Activated naive CD4-positive, alpha-beta T cell treated with Interleukin-2 at 50 U/mL for 16 hours (primary cell): ENCODE data around the gene MAPK8IP2.
"Not testable (repeated sequence)": the region's sequence is repeated elsewhere in the genome, so short reads cannot be mapped to it uniquely, and the experiment has no call there.

Experiments used
- DNase-seq: peaks from one replicate; pipeline ENCODE4 v3.0.0-alpha.2; 2020

MAPK8IP2 gene

DNA sequence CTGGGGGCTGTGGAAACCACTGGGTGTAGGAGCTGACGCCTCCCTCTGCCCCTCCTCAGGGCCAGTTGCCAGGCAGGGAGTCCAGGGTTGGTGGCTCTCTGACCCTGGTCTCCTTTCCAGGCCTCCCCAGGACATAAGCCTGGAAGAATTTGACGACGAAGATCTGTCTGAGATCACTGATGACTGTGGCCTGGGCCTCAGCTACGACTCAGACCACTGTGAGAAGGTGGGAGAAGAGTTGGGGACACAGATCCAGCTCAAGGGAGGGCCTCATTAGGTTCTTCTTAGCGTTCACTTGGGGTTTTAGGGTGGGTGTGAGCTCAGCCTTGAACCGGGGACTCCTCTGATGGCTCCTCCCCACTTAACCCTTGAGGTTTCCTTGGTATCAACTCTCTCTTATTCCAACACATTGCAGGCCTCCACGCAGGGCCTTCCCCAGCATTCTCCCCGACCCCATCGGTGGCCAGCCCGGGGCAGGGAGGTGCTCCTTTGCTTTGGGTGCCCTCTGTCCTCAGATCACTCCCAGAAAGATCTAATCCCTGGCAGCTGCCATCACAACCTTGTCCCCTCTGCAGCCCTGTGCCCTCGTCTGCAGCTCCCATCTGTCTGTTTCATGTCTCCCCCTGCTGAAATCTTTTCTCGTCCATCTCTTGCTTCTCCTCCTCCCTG lies 1.2 kb downstream of the MAPK8IP2 start:
- DNase-seq = no peak

DNA sequence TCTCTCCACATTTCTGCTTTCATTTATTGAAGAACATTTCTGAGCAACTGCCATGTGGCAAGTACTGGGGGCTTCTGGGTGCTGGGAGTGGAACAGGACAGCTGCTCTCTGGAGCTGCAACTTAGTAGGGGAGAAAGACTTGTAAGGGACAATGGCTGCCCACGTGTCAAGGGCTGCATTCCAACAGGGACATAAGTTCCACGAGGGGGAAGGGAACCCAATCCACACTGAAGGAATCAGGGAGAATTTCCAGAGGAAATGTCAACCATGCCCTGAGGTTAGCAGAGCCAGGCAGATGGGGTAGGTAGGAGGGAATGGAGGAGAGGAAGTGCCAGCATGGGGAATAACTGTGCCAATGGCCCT lies 1.7 kb downstream of the MAPK8IP2 start:
- DNase-seq = no peak

GRCh38 chr22:50603511-50604255 lies 3.1 kb downstream of the MAPK8IP2 start:
- DNase-seq = no peak

DNA sequence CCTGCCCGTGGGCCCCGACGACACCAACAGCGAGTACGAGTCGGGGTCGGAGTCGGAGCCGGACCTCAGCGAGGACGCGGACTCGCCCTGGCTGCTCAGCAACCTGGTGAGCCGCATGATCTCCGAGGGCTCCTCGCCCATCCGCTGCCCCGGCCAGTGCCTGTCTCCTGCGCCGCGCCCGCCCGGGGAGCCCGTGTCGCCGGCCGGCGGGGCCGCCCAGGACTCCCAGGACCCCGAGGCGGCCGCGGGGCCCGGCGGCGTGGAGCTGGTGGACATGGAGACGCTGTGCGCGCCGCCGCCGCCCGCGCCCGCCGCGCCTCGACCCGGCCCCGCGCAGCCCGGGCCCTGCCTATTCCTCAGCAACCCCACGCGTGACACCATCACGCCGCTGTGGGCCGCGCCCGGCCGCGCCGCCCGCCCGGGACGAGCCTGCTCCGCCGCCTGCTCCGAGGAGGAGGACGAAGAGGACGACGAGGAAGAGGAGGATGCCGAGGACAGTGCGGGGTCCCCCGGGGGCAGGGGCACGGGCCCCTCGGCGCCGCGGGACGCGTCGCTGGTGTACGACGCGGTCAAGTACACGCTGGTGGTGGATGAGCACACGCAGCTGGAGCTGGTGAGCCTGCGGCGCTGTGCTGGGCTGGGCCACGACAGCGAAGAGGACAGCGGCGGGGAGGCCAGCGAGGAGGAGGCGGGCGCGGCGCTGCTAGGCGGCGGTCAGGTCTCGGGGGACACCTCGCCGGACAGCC lies 3.8 kb downstream of the MAPK8IP2 start:
- no peak for DNase-seq

DNA sequence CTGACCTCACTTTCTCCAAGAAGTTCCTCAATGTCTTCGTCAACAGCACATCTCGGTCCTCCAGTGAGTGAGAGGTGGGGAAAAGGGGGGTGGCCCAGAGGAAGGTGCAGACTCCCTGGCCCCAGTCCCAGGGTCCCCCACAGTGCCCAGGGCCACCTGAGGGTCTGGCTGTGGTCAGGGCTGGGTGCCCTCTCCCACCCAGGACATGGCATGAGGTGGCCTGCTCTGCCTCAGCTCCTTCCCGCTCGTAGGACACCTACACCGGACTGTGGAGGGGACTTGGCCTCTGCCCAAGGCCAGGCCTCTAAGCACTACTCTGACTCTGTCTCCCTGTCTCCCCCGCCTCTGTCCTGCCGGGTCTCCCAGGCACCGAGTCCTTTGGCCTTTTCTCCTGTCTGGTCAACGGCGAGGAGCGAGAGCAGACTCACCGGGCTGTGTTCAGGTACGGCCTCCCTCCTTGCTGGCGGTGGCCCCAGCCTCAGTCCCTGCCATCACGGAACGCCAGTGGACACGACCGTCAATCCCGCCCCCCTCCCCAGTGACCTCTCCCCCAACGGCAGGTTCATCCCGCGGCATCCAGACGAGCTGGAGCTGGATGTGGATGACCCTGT lies 4.5 kb downstream of the MAPK8IP2 start:
- DNase-seq = no peak

- DNase-seq = no peak
Observed at GRCh38 chr22:50605613-50606074, 5.1 kb downstream of the MAPK8IP2 start.

DNA sequence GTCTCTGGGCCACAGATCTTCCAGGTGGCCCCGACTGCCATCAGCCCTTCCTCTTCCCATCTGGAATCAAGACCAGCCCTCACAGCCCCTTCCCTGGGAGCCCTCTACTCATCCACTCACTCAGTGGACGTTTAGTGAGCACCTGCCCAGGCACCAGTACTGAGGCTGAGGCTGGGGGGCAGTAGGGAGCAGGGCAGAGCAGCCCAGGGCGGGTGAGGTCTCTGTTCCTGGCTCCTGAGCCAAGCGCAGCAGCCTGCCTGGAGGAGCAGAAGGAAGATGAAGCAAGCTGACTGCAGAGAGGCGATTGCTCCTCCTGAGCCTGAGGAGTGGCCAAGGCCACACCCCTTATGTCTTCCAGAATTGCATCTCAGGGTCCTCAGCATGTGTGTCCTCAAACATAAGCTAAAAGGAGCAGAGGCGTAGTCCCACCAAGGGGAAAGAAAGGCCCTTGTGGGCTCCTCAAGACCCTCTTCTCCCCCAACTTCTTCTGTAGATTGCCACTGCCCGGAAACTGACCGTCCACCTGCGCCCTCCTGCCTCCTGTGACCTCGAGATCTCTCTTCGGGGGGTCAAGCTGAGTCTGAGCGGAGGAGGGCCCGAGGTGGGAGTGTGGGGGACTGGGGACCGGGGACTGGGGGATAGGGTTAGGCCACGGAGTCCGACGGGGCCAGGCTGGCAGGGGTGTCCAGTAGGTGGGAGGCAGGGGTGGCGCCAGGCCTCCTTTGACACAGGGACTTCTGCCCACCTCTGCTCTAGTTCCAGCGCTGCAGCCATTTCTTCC lies 5.8 kb downstream of the MAPK8IP2 start:
- DNase-seq = no peak

DNA sequence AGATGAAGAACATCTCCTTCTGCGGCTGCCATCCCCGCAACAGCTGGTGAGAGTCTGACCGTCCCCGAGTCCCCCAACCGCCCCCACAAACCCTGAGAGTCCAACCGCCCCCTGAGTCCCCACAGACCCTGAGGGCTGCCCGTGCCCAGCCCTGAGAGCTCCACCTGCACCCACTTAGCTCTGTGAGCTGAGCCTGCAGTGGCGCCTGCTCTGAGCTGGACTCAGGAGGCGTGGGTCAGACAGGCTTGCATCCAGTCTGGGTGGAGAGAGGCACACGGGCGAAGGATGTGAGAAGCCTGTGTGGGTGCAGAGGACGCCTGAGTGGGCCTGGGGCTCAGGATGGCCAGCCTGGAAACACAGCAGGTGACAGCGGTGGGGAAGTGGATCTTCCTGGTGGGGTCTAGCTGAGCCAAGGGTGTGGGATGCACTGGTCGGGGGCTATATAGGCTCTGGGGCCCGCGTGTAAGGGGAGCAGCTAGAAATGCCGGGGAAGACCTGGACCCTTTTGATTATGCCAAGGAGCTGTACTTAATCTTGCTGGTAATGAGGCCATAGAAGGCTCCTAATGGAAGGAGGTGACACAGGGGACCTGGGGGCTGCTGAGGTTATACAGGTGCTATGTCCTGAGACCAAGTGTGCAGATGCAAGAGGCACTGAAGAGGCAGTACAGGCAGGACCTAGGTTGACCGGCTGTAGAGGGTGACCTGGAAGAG lies 6.5 kb downstream of the MAPK8IP2 start:
- no peak for DNase-seq

- no peak for DNase-seq
Observed at GRCh38 chr22:50607659-50608020, 7.0 kb downstream of the MAPK8IP2 start.

- not testable (repeated sequence) for DNase-seq
Observed at GRCh38 chr22:50608058-50608840, 7.7 kb downstream of the MAPK8IP2 start.

DNA sequence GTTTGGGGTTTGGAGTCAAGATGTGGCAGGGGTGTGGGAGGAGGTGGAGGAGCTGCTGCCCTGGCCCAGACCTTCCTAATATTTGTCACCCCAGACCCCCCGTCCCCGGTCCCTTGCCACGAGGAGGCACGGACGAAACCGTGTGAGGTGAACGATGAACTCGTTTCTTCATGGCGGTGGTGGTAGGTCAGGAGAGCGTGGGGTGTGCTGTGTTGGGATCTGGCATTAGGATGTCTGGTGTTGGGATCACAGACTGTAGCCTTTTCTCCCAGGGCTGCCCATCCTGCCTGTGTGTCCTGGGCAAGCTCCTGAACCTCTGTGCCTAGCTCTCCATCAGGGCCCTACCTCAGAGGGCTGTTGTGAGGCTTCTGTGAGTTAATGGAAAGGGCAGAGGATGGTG lies 8.4 kb downstream of the MAPK8IP2 start:
- no peak for DNase-seq

DNA sequence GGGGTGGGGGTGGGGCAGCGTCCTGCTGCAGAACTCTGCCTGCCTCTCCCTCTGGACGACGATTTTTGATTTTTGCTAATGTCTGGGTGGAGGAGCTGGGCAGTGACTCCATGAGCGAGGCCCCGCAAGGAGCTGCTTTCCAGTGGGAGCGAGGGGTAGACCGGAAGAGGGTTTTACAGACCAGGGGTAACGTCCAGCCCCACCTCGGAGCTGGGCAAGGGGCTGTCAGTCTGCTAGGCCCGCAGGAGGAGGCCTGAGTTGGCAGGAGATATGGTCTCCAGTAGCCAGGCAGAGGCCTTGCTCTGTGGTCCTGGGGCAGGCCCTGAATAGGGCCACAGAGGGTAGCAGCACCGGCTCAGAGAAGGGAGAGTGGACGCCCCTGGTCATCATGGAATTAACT lies 9.0 kb downstream of the MAPK8IP2 start:
- DNase-seq = no peak

DNA sequence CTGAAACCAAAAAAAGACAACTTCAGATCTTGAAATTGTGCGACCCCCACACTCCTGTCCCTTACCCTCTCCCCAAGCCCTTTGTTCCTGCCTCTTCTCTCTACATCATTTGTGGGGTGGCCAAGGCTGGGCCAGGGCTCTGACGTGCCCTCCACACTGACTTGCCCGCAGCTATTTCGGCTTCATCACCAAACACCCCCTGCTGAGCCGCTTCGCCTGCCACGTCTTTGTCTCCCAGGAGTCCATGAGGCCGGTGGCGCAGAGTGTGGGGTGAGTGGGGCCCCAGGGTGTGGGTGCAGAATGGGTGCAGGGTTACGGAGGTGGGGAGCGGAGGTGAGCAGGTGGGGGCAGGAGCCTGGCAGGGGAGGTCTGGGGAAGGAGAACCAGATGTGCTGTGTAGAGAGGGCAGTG lies 9.5 kb downstream of the MAPK8IP2 start:
- DNase-seq = no peak

GRCh38 chr22:50610581-50610980 lies 10.0 kb downstream of the MAPK8IP2 start:
- no peak for DNase-seq

- no peak for DNase-seq
Observed at GRCh38 chr22:50611341-50612060, 10.9 kb downstream of the MAPK8IP2 start.

GRCh38 chr22:50612168-50612527 lies 11.6 kb downstream of the MAPK8IP2 start:
- no peak for DNase-seq

DNA sequence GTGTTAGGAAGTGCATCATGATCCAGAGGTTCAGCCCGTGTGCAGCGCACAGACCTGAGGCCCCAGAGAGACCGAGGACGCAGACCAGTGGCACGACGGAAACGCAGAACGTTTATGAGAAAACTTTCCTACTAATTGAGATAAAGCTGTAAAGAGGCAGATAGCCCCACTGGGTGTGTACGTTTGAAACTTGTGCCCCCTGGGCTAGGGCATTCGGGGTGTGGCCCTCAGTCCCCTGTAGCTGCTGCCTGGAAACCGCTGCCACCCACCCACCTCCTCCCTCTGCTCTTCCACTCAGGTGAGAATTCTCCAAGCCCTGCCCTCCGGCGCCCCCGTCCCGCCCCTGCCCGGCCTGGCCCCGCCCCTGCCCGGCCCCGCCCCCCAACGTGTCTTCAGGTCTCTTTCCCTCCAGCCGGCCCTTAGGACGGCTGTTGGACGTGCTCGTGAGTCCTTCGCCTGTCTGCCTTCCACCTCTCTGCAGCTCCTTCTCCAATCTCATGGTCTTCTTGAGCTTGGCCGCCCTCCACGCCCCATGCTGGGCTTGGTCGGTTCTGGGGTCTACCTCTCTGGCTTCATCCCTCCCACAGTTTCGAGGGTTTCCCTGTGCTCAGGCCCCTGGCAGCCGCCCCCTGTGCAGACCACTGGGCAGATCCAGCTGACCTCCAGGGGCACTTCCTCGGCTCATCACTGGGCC lies 12.1 kb downstream of the MAPK8IP2 start:
- no peak for DNase-seq

- no peak for DNase-seq
Observed at GRCh38 chr22:50613291-50613981, 12.8 kb downstream of the MAPK8IP2 start.

GRCh38 chr22:50614296-50614695 lies 13.7 kb downstream of the MAPK8IP2 start:
- not testable (repeated sequence) for DNase-seq
